Colon (tissue), 2 donors: ENCODE results near the gene CDC73.
"Not testable (repeated sequence)": the region's sequence is repeated elsewhere in the genome, so short reads cannot be mapped to it uniquely, and the experiment has no call there.

Source experiments
- FAIRE-seq: peaks from 2 replicates; lab custom pipeline; 2012; peaks lifted over from hg19 to GRCh38; lab: Jason Lieb, UNC
- donor health status: control.
- donor health status: control.

CDC73 gene

GRCh38 chr1:193237381-193237978 lies 115.6 kb downstream of the CDC73 start:
- FAIRE-seq, result no peak

GRCh38 chr1:193240609-193241008 lies 118.8 kb downstream of the CDC73 start:
- no peak for FAIRE-seq

- FAIRE-seq, result no peak
These were observed 119.4 kb downstream of the CDC73 start for GRCh38 chr1:193241132-193241827.

DNA sequence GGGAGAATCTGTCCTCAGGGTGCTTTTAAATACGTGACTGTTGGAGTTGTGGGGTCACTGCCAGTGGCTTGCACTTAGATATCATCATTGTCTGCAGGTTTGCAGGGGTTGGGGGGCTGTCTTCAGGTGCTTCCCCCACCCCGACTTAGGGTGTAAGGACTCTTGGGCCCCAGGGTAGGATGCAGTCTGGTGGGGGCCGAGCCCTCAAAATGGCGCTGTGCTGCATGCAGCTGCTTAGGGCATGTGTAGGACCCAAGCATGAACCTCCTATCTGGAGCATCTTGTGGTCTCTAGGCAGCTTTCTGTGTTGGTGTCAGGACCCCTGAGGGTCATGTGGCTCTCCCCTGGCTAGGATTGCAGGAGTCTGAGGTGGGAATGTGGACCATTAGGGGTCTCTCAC lies 120.2 kb downstream of the CDC73 start:
- no peak for FAIRE-seq

GRCh38 chr1:193249187-193249586 lies 127.4 kb downstream of the CDC73 start:
- no peak for FAIRE-seq

DNA sequence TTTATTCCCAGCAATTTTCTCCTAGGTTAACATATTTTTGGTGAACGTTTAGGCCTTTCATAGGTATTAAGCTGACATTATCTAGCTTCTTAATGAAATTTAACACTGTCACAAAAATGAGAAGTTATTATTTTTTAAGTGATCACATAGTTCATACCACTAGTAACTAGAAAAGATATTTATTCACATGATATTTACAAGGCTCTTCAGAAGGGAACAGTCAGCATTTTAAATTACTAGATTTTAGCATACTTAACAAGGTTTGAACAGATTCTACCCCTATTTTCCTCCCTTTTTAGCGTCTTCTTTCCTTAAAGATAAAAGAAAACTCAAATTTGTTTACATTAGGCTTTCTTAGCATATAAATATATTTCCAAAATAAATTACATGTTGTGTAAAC lies 130.1 kb downstream of the CDC73 start:
- FAIRE-seq, result no peak

DNA sequence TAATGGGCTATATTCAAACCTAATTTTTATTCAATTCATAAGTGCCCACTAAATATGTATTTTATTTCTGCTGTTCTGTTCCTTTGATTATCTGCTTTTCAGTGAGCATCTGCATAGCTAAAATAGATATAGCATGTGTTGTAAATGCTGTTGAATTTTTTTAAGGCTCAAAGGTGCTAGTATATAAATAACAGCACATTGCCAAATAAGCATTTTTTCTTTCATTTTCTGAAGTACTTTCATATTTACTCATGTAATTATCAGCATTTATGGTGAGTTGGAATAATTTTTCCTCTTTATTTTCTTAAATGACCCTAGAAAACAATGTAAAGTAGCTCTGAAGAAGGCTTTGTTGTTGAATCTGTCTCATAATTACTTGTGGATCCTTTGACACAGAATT lies 134.2 kb downstream of the CDC73 start:
- no peak for FAIRE-seq

GRCh38 chr1:193259636-193260035 lies 137.8 kb downstream of the CDC73 start:
- FAIRE-seq, result no peak

DNA sequence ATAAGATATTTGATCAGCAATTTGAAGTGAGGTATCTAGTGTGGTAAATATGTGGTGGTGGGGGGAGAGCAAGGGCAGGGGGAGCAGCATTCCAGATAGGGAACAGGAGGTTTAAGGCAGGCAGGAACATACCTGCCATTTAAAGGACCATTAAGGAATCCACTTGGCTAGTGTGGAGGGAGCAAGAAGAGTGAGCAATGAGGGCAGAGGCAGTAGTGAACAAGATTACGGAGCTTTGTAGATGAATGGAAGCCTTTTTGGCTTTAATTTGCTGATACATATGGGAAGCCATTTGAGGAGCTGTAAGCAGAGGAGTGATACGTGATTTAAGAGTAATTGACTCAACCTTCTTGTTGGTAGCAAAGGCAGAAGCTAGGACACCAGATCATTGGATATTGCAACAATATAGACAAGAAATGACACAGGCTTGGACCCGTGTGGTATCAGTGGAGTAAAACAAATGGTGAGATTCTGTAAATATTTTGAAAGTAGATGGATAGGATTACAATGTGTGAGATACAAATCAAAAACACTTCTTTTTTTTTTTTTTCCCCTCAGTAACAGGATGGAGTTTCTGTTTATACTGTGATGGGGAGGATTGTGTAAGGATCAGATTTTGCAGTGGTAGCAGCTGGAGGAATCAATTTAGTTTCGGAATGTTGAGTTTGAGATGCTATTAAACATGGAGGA lies 138.4 kb downstream of the CDC73 start:
- no peak for FAIRE-seq

DNA sequence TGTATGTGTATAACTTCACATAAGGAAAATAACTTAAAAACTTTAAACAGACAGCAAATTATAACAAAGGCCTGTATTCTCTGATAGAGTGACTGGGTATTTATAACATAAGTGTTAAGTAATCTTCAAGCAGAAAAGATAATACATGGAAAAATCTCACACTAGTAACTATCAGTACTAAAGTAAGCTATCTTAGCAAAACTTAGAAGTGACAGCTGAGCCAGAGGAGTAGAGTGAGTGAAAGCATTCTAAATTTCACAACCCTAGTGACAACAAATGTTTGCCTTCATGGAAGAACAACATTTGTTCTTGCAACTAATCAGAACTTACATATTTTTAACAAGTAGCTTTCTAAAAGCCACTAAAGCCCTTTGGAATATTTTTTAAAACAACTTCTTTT lies 139.1 kb downstream of the CDC73 start:
- FAIRE-seq, result no peak

DNA sequence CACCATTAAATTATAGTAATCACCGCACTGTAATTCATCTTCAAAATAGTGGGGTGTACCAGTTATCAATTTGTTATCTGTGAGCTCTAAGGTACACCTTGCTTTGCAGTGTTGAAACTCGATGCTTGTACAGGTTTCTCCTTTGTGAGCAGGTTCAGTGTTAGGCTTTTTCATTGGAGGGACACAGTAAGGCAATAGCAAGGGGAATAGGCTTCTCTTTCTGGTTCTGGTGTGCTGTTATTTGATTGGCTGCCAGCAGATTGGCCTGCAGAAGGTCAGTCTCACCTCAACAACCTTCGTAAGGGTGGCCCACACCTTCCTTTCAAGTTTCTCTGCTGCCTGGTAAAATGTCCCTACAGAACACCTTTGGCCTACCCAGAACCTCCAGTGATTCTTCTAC lies 140.8 kb downstream of the CDC73 start:
- no peak for FAIRE-seq

DNA sequence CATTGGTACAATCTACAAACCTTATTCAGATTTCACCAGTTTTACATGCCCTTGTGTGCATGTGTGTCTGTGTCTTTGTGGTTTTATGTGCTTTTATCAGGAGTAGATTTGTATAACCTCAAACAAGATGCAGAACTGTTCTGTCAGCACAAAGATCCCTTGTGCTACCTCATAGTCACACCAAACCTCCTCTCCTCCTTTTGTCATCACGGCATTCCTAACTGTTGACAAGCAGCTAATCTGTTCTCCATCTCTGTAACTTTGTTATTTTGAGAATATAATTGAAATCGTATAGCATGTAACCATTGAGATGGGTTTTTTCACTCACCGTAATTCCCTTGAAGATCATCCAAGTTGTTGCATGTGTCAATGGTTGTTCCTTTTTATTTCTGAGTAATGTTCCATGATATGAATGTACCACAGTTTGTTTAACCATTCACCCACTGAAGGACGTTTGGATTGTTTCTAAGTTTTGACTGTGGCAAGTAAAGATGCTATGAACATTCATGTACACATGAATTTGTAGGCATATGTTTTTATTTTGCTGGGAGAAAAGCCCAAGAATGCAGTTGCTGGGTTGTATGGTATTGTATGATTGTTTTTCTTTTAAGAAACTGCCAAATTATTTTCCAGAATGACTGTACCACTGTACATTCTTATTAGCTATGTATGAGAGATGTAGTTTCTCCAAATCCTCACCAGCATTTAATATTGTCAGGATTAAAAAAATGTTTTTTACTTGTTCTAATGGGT lies 142.7 kb downstream of the CDC73 start:
- no peak for FAIRE-seq

DNA sequence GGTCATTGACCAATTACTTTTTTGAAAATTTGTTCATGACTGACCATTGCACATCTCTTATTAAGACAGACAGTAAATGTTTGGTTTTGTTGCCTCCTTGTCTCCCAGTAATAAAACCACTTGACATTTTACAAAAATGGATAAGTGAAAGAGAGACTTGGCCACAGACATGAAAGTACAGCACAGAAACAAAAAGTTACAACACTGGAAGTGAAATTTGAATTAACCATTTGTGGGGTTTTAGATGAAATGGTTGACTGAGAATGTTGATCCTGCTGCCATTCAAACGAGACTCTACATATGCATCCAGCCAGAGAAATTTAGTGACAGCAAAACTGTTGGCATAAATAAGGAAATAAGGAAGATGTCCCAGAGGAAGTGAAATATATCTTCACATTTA lies 143.9 kb downstream of the CDC73 start:
- FAIRE-seq, result no peak

DNA sequence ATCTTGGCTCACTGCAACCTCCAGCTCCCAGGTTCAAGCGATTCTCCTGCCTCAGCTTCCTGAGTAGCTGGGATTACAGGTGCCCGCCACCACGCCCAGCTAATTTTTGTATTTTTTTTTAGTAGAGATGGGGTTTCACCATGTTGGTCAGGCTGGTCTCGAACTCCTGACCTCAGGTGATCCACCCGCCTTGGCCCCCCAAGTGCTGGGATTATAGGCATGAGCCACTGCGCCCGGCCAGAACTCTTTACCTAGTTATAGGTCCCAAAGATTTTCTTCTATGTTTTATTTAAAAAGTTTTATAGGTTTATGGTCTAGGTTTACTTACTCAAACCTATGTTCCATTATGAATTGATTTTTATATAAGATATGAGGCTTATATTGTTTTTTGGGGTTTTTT lies 145.0 kb downstream of the CDC73 start:
- FAIRE-seq, result not testable (repeated sequence)

- FAIRE-seq, result no peak
These were observed 149.2 kb downstream of the CDC73 start for GRCh38 chr1:193270996-193271395.

DNA sequence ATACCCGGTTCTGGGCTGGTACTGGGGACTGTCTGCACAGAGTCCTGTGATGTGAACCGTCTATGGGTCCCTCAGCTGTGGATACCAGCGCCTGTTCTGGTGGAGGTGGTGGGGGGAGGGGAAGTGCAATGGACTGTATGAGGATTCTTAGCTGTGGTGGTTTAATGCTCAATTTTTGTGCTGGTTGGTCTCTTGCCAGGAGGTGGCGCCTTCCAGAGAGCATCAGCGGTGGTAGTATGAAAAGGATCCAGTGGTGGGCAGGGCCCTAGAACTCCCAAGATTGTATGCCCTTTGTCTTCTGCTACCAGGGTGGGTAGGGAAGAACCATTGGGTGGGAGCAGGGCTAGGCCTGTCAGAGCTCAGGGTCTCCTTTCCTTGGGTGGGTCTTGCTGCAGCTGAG lies 153.9 kb downstream of the CDC73 start:
- no peak for FAIRE-seq

DNA sequence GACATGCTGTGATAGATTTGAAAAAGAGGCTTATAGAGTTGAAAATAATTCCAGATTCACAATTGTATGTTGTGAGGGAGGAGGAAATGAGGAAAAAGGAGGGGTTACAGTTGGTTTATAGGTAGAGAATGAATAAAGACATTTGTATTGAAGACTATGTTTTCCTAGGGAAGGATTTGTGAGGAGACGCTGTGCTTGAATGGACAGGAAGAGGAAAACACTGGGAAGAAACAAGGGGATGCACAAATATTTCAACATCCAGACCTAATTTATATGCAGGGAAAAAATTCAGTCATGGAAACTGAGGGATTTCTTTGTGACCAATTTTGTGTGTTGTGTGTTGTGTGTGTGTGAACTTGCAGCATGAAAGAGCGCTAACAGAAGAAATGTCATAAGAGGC lies 157.1 kb downstream of the CDC73 start:
- FAIRE-seq, result no peak

DNA sequence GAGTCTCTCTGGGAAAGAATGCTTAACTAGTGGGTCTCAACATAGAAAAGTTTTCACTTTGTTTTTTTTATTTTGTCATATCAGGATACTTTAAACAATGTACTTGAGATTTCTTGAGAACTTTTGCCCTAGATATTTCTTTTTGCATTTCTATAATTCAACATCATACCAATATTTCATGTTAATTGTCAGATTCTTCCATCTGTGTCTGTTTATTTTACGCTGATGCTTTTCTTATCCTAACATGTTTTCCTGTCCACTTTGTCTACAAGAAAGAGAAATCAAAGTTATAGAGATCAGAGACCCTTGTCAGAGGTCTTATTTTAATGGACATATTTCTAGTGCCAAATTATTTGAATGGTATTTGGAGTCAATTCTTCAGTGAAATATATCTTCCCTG lies 160.1 kb downstream of the CDC73 start:
- no peak for FAIRE-seq

DNA sequence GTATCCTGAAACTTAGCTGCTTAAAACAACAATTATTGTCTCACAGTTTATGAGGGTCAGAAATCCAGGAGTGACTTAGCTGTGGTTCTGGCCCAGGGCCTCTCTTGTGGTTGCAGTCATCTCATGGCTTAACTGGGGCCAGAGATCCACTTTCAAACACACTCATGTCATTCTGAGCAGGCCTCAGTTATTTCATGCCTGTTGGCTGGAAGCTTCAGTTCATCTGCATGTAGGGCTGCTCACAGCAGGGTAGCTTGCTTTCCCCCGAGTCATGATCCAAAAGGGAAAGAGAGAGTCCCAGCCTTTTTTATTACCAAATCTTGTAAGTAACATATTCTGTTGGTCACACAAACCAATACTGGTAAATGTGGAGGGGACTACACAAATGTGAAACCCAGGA lies 161.2 kb downstream of the CDC73 start:
- FAIRE-seq, result no peak

DNA sequence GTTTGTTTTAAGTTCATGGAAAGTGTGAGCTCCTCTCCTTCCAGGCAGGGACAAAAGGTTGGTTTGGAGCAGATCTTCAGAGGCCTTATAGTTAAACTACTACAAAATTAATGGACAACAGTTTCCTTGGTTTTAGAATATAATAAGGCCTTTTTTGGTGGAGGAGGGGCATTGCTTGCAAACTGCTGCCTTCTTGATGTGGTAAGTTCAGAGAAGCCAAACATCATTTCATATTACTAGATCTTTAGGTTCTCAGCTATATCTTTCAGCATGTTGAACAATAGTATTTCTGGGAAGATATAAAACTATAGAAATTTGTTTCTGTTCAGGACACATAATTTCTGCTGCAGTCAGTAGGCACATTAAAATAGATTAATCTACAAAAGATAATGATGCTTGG lies 162.4 kb downstream of the CDC73 start:
- FAIRE-seq, result no peak

DNA sequence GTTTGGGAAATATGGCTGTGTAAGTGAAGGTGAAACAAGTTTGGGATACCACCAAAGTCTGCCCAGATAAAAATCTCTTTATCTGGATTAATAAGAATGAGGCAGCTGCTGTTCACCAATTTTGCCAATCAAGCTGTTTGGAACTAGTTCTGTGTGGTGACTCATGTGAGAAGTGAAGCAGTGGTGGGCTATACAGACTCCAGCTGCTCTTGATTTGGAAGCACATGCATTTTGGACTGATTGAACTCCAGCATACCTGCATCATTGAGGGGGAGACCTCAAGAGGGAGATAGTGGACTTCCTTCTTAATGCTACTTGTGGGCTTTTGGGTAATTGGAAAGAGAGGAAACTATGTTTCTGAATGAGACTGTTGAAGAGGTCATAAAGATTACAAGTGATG lies 163.8 kb downstream of the CDC73 start:
- no peak for FAIRE-seq

- FAIRE-seq, result not testable (repeated sequence)
These were observed 166.8 kb downstream of the CDC73 start for GRCh38 chr1:193288548-193289080.

DNA sequence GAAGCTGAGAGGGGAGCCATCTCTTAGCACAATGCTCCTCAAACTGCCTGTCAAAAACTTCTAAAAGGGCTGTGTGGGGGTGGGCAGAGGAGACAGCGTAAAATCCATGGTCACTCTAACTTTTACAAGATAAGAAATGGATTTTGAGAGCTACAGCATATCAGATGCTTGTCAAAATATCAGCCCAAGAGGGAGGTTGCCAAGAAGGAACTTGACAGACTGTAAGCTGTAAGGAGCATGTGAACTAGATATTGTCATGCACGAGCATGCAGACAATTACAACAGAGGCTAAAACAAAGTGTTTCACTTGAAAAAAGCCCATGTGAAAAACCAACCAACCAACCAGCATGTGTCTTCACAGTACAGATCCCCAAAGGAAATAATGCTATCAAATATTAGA lies 171.9 kb downstream of the CDC73 start:
- FAIRE-seq, result no peak
